Right lobe of liver (tissue), 6 donors: ENCODE data around the gene ANTXR1. TPM values are rescaled to one million over a fixed set of nuclear protein-coding genes. Genes with fewer than 3 reads are reported as not detected.

Experiments
- ATAC-seq, 4 donors: fragments of 200-7000 bp; cut with Tn5 transposase; one replicate each; pipeline ENCODE4 v1.9.1; 2020; ENCODE audit warnings: mild to moderate bottlenecking in 4 of 4, moderate library complexity in 4 of 4
- DNase-seq, 3 donors: peaks; one replicate each; pipeline ENCODE4 v3.0.0-alpha.2; 2020
- H3K27ac ChIP-seq, 3 donors: fragments of 200-600 bp; one replicate each; pipeline ENCODE4 v1.8.0; 2022
- H3K27me3 ChIP-seq, 2 donors: fragments of 200-600 bp; one replicate each; pipeline ENCODE4 v1.8.0; 2022
- H3K36me3 ChIP-seq, 4 donors: fragments of 200-600 bp; sonication (generic) in 1 of 4; one replicate each; pipeline versions ENCODE4 v1.5.1 to v1.8.0; 2017 to 2022; ENCODE audit warnings: control low read depth in 1 of 4
- H3K4me1 ChIP-seq, 4 donors: fragments of 200-600 bp; sonication (generic) in 1 of 4; one replicate each; pipeline versions ENCODE4 v1.5.1 to v1.8.0; 2017 to 2022; ENCODE audit warnings: control low read depth in 1 of 4
- H3K4me3 ChIP-seq, 3 donors: fragments of 200-600 bp; one replicate each; pipeline ENCODE4 v1.8.0; 2022
- H3K9me3 ChIP-seq, 4 donors: fragments of 200-600 bp; sonication (generic) in 1 of 4; one replicate each; pipeline versions ENCODE4 v1.5.1 to v1.8.0; 2017 to 2022; ENCODE audit warnings: control low read depth in 1 of 4
- CTCF ChIP-seq, 4 donors: fragments of 200-600 bp in 3 of 4; fragments of 450-650 bp in 1 of 4; IDR thresholded peaks; one replicate each; pipeline versions ENCODE4 v1.5.1 to v1.8.0; 2016 to 2022; ENCODE audit warnings: antibody characterized with exemption in 4 of 4, mild to moderate bottlenecking in 2 of 4
- POLR2A ChIP-seq: fragments of 450-650 bp; IDR thresholded peaks from one replicate; pipeline ENCODE4 v1.6.1; 2017; ENCODE audit warnings: antibody characterized with exemption, mild to moderate bottlenecking
- WGBS: methylation state at CpG from one replicate; pipeline ENCODE4 v1.1.6; 2018; ENCODE audit warnings: low coverage, low lambda C conversion rate; ENCODE audit not compliant: insufficient coverage; ENCODE audit errors: missing lambda C conversion rate; 5-methylcytosine and 5-hydroxymethylcytosine counted together
- intact Hi-C, 2 donors: fragments of 100-400 bp; cut with DNase I; formaldehyde crosslinking; loops; one replicate each; pipeline versions ENCODE4 v1.11.2 to v1.14.1; 2022
- total RNA-seq, 6 experiments: library from RNA; depleted of rRNA in 2 of 6; stranded (reverse); fragments of >200 nt in 2 of 6; fragmentation: NEBNext Ultra II Directional in 3 of 6; extraction: Animal tissue kit (Norgen Biotek cat#: 25700) in 3 of 6; gene quantifications; one replicate each; pipeline versions ENCODE4 v1.1.0 to v1.2.4, GENCODE V29; 2016 to 2023
- donor health status: DM: no; HTN: yes; CAD: no.
- donor health status: DM: no; HTN: no; CAD: no.
- donor health status: DM: no; HTN: no; CAD: no.
- donor health status: DM: no; HTN: yes; CAD: no.
- donor health status: DM: no; HTN: yes; CAD: no.

ANTXR1 gene
- total RNA-seq, 6 experiments from 2014 or later = 1.1 to 4.1 (median 2.9) TPM

GRCh38 chr2:69090820-69091219, 77.8 kb downstream of the ANTXR1 start:
- intact Hi-C loops = no loop called here
- WGBS = 92% methylated on average over 6 of the region's 6 CpGs

GRCh38 chr2:69092857-69093256, 79.9 kb downstream of the ANTXR1 start:
- Histone ChIP-seq H3K27ac (no peak overlapping the region), H3K36me3 (no peaks in the 10 kb centered on the region), H3K4me3 (no peak overlapping the region), H3K4me1 (no peaks in the 10 kb centered on the region), H3K27me3 (no peaks in the 10 kb centered on the region), H3K9me3 (no peaks in the 10 kb centered on the region)
- ATAC-seq (no peak), DNase-seq (no peak)
- no peak for TF ChIP-seq CTCF (IDR thresholded peaks at IDR 0.05)
- intact Hi-C loops = no loop called here
- 100% methylated on average over 1 of the region's 1 CpG for WGBS

More at GRCh38 chr2:69090820-69091219, 77.8 kb downstream of the ANTXR1 start:
- DNase-seq (no peak), ATAC-seq (no peak)
- Histone ChIP-seq H3K27ac (no peak overlapping the region), H3K27me3 (no peaks in the 10 kb centered on the region), H3K36me3 (no peaks in the 10 kb centered on the region), H3K9me3 (no peaks in the 10 kb centered on the region), H3K4me3 (no peak overlapping the region), H3K4me1 (no peaks in the 10 kb centered on the region)
- TF ChIP-seq POLR2A = no peak
- no peak for TF ChIP-seq CTCF (IDR thresholded peaks at IDR 0.05)

- H3K4me1 ChIP-seq = no peaks in the 10 kb centered on the region
- H3K27me3 ChIP-seq = no peaks in the 10 kb centered on the region
- ATAC-seq (peak in 2 of 4 donors; percentile 39 to 72), DNase-seq (no peak)
- intact Hi-C loops = no loop called here
- TF ChIP-seq CTCF (IDR thresholded peaks at IDR 0.05) (no peak), POLR2A (no peak)
- H3K36me3 ChIP-seq = no peaks in the 10 kb centered on the region
- no peak overlapping the region for H3K27ac ChIP-seq
- 44% methylated on average over 2 of the region's 2 CpGs for WGBS
- H3K9me3 ChIP-seq = no peaks in the 10 kb centered on the region
- H3K4me3 ChIP-seq = no peak overlapping the region
These were observed 82.3 kb downstream of the ANTXR1 start for GRCh38 chr2:69095305-69095704.

GRCh38 chr2:69096326-69097095, 83.5 kb downstream of the ANTXR1 start:
- intact Hi-C loops = no loop called here
- DNase-seq (no peak), ATAC-seq (peak in 2 of 4 donors; percentile 19 to 52)
- Histone ChIP-seq H3K9me3 (no peaks in the 10 kb centered on the region), H3K4me1 (no peaks in the 10 kb centered on the region), H3K36me3 (no peaks in the 10 kb centered on the region), H3K27me3 (no peaks in the 10 kb centered on the region), H3K4me3 (no peak overlapping the region), H3K27ac (no peak overlapping the region)
- no peak for TF ChIP-seq CTCF (IDR thresholded peaks at IDR 0.05)
- no peak for TF ChIP-seq POLR2A
- 78% methylated on average over 2 of the region's 2 CpGs for WGBS
